GM23338 (cell line): ENCODE data around the gene CRYBA1. TPM values are rescaled to one million over a fixed set of nuclear protein-coding genes. Genes with fewer than 3 reads are reported as not detected.

Experiments
- ATAC-seq: fragments of 200-7000 bp; cut with Tn5 transposase; 3 replicates; pipeline ENCODE4 v1.9.1; 2020
- DNase-seq: peaks from one replicate; pipeline ENCODE4 v3.0.0-alpha.2; 2015; ENCODE audit warnings: low spot score
- H2AFZ ChIP-seq: fragments of 200-600 bp; sonication (generic); 2 replicates; pipeline ENCODE4 v1.8.0; 2016; ENCODE audit warnings: antibody characterized with exemption, mild to moderate bottlenecking, moderate library complexity
- H3F3A ChIP-seq: fragments of 200-600 bp; sonication (generic); replicated peaks from 2 replicates; pipeline ENCODE4 v1.8.0; 2017; ENCODE audit warnings: antibody characterized with exemption, mixed run types, low read depth
- H3K27ac ChIP-seq: fragments of 200-600 bp; sonication (generic); 2 replicates; pipeline ENCODE4 v1.6.1; 2016; ENCODE audit warnings: low read depth
- H3K27me3 ChIP-seq: fragments of 200-600 bp; sonication (generic); 2 replicates; pipeline ENCODE4 v1.8.0; 2016; ENCODE audit warnings: mild to moderate bottlenecking, mixed run types, moderate library complexity; ENCODE audit not compliant: insufficient read depth
- H3K36me3 ChIP-seq: fragments of 200-600 bp; sonication (generic); 2 replicates; pipeline ENCODE4 v1.8.0; 2016; ENCODE audit warnings: mild to moderate bottlenecking; ENCODE audit not compliant: insufficient read depth
- H3K4me1 ChIP-seq: fragments of 200-600 bp; sonication (generic); 2 replicates; pipeline ENCODE4 v1.8.0; 2016; ENCODE audit warnings: mild to moderate bottlenecking, moderate library complexity; ENCODE audit not compliant: insufficient read depth
- H3K4me2 ChIP-seq: fragments of 200-600 bp; sonication (generic); 2 replicates; pipeline ENCODE4 v1.7.1; 2017; ENCODE audit warnings: mixed run types
- H3K4me3 ChIP-seq: fragments of 200-600 bp; sonication (generic); 2 replicates; pipeline ENCODE4 v1.6.1; 2016; ENCODE audit warnings: mixed run types
- H3K79me2 ChIP-seq: fragments of 200-600 bp; sonication (generic); replicated peaks from 2 replicates; pipeline ENCODE4 v1.8.0; 2017; ENCODE audit warnings: mild to moderate bottlenecking; ENCODE audit not compliant: insufficient read depth
- H3K9me2 ChIP-seq: fragments of 200-600 bp; sonication (generic); 2 replicates; pipeline ENCODE4 v1.8.0; 2017; ENCODE audit not compliant: insufficient read depth
- H4K20me1 ChIP-seq: fragments of 200-600 bp; sonication (generic); replicated peaks from 2 replicates; pipeline ENCODE4 v1.8.0; 2017; ENCODE audit warnings: mild to moderate bottlenecking; ENCODE audit not compliant: insufficient read depth
- H3K27ac Mint-ChIP-seq: 2 replicates; pipeline ENCODE4 v1.8.0; 2020; ENCODE audit warnings: inconsistent platforms, mild to moderate bottlenecking, moderate library complexity, mixed read lengths
- H3K27me3 Mint-ChIP-seq: 3 replicates; pipeline ENCODE4 v1.8.0; 2022; ENCODE audit warnings: low read depth, mild to moderate bottlenecking, moderate library complexity, mixed read lengths, inconsistent platforms; ENCODE audit not compliant: insufficient read depth, poor library complexity
- H3K36me3 Mint-ChIP-seq: 3 replicates; pipeline ENCODE4 v1.8.0; 2021; ENCODE audit warnings: low read depth, mild to moderate bottlenecking, inconsistent platforms, moderate library complexity, mixed read lengths
- H3K4me1 Mint-ChIP-seq: 3 replicates; pipeline ENCODE4 v1.8.0; 2020; ENCODE audit warnings: mild to moderate bottlenecking, inconsistent platforms, mixed read lengths
- H3K4me3 Mint-ChIP-seq: 3 replicates; pipeline ENCODE4 v1.8.0; 2021; ENCODE audit warnings: moderate library complexity, mild to moderate bottlenecking, inconsistent platforms, mixed read lengths
- H3K9me3 Mint-ChIP-seq: 3 replicates; pipeline ENCODE4 v1.8.0; 2020; ENCODE audit warnings: moderate library complexity, mild to moderate bottlenecking, inconsistent platforms, mixed read lengths
- CREB1 ChIP-seq: fragments of 250-450 bp; sonication (Bioruptor Pico); IDR thresholded peaks from 2 replicates; pipeline ENCODE4 v1.5.0; 2020; ENCODE audit warnings: low read depth, mild to moderate bottlenecking, moderate library complexity
- ETS1 ChIP-seq: IDR thresholded peaks from 2 replicates; pipeline ENCODE4 v1.6.1; 2016; ENCODE audit warnings: antibody characterized with exemption
- EZH2 ChIP-seq: fragments of 200-600 bp; sonication (generic); IDR thresholded peaks from one replicate; pipeline ENCODE4 v1.8.0; 2017; ENCODE audit warnings: antibody characterized with exemption, mild to moderate bottlenecking, low read depth; ENCODE audit not compliant: unreplicated experiment
- REST ChIP-seq: IDR thresholded peaks from one replicate; pipeline ENCODE4 v1.6.1; 2018; ENCODE audit warnings: antibody characterized with exemption; ENCODE audit not compliant: unreplicated experiment
- STAT1 ChIP-seq: IDR thresholded peaks from one replicate; pipeline ENCODE4 v1.6.1; 2016; ENCODE audit warnings: antibody characterized with exemption; ENCODE audit not compliant: unreplicated experiment
- ZNF114 ChIP-seq: fragments of 250-450 bp; sonication (Bioruptor Pico); IDR thresholded peaks from 2 replicates; pipeline ENCODE4 v1.5.0; 2020; ENCODE audit warnings: mild to moderate bottlenecking, moderate library complexity
- ZNF331 ChIP-seq: fragments of 250-450 bp; sonication (Bioruptor Pico); IDR thresholded peaks from 2 replicates; pipeline ENCODE4 v1.5.0; 2020; ENCODE audit warnings: low read depth, mild to moderate bottlenecking, moderate library complexity
- polyA plus RNA-seq: library from polyadenylated mRNA; unstranded; fragments of >200 nt; fragmentation: Nextera tagmentation; extraction: Ambion mirVana; gene quantifications from 2 replicates; pipeline ENCODE4 v1.2.1, GENCODE V29; 2016
- total RNA-seq: library from RNA; depleted of rRNA; stranded (reverse); fragments of >200 nt; shearing (Covaris generic); gene quantifications from 2 replicates; pipeline ENCODE4 v1.2.3, GENCODE V29; 2014; rRNA removed

Gene CRYBA1
- total and polyA plus RNA-seq, 2 experiments from 2014 or later: not detected

GRCh38 chr17:29299031-29299430 is 52.4 kb downstream of the CRYBA1 start:
- ATAC-seq: no peak
- Histone ChIP-seq H3K4me2 (no peak overlapping the region), H3K36me3 (no peaks in the 10 kb centered on the region), H3K9me2 (no peaks in the 10 kb centered on the region), H3F3A (no peaks in the 10 kb centered on the region), H3K79me2 (peaks cover 6% of the 10 kb centered on the region; the same call in 1 of the 2 replicates), H2AFZ (no peak overlapping the region), H4K20me1 (no peaks in the 10 kb centered on the region), H3K27ac (no peak overlapping the region), H3K27me3 (no peaks in the 10 kb centered on the region), H3K4me1 (peaks cover 6% of the 10 kb centered on the region; the same call in 1 of the 2 replicates), H3K4me3 (no peak overlapping the region)
- no peak for TF ChIP-seq ETS1
- TF ChIP-seq REST: no peak
- TF ChIP-seq CREB1: no peak
- no peak for TF ChIP-seq ZNF331 (CRISPR knock-in tag)
- DNase-seq: no peak
- peaks cover 5% of the 10 kb centered on the region for H3K27me3 Mint-ChIP-seq
- H3K36me3 Mint-ChIP-seq: peaks cover 3% of the 10 kb centered on the region; the same call in 1 of the 3 replicates
- H3K27ac Mint-ChIP-seq: no peak overlapping the region
- H3K9me3 Mint-ChIP-seq: no peaks in the 10 kb centered on the region; the same call in 2 of the 3 replicates
- no peak overlapping the region for H3K4me3 Mint-ChIP-seq
- H3K4me1 Mint-ChIP-seq: peaks cover 8% of the 10 kb centered on the region

- ATAC-seq: no peak
- no peak overlapping the region for H3K4me2 ChIP-seq
- H3K4me1 ChIP-seq: no peaks in the 10 kb centered on the region
- no peaks in the 10 kb centered on the region for H3K9me2 ChIP-seq
- no peaks in the 10 kb centered on the region for H3K4me1 Mint-ChIP-seq
- no peak for DNase-seq
- no peak for TF ChIP-seq STAT1
- TF ChIP-seq EZH2: no peak
- no peak for TF ChIP-seq CREB1
- no peak for TF ChIP-seq ZNF114 (CRISPR knock-in tag)
- no peaks in the 10 kb centered on the region for H3K27me3 ChIP-seq
- no peak overlapping the region for H3K4me3 ChIP-seq
- H3K27me3 Mint-ChIP-seq: peaks cover 1% of the 10 kb centered on the region
- H3K9me3 Mint-ChIP-seq: no peaks in the 10 kb centered on the region
- no peak overlapping the region for H3K27ac Mint-ChIP-seq
- no peaks in the 10 kb centered on the region for H3F3A ChIP-seq
- H3K79me2 ChIP-seq: no peaks in the 10 kb centered on the region
- H2AFZ ChIP-seq: no peak overlapping the region
- H3K27ac ChIP-seq: no peak overlapping the region
- no peaks in the 10 kb centered on the region for H4K20me1 ChIP-seq
- no peaks in the 10 kb centered on the region for H3K36me3 ChIP-seq
- H3K4me3 Mint-ChIP-seq: no peak overlapping the region
- H3K36me3 Mint-ChIP-seq: no peaks in the 10 kb centered on the region
These were observed 56.7 kb downstream of the CRYBA1 start for GRCh38 chr17:29303386-29303785.

Other genes starting within 250 kb of the CRYBA1 start
- gene SEZ6, start 240.8 kb upstream of the CRYBA1 start, total RNA-seq: 3.1 and 6.5 TPM in 2 replicates
- 1.0 TPM in 2 replicates for gene SEZ6, start 240.8 kb upstream of the CRYBA1 start, polyA plus RNA-seq
- gene PIPOX, start 203.7 kb upstream of the CRYBA1 start, total RNA-seq: 34.6 and 42.8 TPM in 2 replicates
- 22.2 and 22.6 TPM in 2 replicates for gene PIPOX, start 203.7 kb upstream of the CRYBA1 start, polyA plus RNA-seq
- gene MYO18A, start 66.5 kb upstream of the CRYBA1 start, total RNA-seq: 23.9 and 37.5 TPM in 2 replicates
- 16.7 and 18.3 TPM in 2 replicates for gene MYO18A, start 66.5 kb upstream of the CRYBA1 start, polyA plus RNA-seq
- 86.2 and 88.5 TPM in 2 replicates for gene NUFIP2, start 47.3 kb downstream of the CRYBA1 start, total RNA-seq
- gene NUFIP2, start 47.3 kb downstream of the CRYBA1 start, polyA plus RNA-seq: 20.4 and 22.2 TPM in 2 replicates
- gene TAOK1, start 143.5 kb downstream of the CRYBA1 start, total RNA-seq: 63.3 and 69.8 TPM in 2 replicates
- 18.2 and 19.4 TPM in 2 replicates for gene TAOK1, start 143.5 kb downstream of the CRYBA1 start, polyA plus RNA-seq